Activated CD4-positive, CD25-positive, alpha-beta regulatory T cell treated with anti-CD3 and anti-CD28 coated beads, Interleukin-2, amount 50 U/mL, for 16 hours (primary cell): ENCODE measurements around the gene NPLOC4.
"Not testable (repeated sequence)": the region's sequence is repeated elsewhere in the genome, so short reads cannot be mapped to it uniquely, and the experiment has no call there.

ENCODE experiments used
- DNase-seq: peaks from one replicate; pipeline ENCODE4 v3.0.0-alpha.2; 2020; ENCODE audit warnings: low read depth, low spot score

Gene NPLOC4

DNA sequence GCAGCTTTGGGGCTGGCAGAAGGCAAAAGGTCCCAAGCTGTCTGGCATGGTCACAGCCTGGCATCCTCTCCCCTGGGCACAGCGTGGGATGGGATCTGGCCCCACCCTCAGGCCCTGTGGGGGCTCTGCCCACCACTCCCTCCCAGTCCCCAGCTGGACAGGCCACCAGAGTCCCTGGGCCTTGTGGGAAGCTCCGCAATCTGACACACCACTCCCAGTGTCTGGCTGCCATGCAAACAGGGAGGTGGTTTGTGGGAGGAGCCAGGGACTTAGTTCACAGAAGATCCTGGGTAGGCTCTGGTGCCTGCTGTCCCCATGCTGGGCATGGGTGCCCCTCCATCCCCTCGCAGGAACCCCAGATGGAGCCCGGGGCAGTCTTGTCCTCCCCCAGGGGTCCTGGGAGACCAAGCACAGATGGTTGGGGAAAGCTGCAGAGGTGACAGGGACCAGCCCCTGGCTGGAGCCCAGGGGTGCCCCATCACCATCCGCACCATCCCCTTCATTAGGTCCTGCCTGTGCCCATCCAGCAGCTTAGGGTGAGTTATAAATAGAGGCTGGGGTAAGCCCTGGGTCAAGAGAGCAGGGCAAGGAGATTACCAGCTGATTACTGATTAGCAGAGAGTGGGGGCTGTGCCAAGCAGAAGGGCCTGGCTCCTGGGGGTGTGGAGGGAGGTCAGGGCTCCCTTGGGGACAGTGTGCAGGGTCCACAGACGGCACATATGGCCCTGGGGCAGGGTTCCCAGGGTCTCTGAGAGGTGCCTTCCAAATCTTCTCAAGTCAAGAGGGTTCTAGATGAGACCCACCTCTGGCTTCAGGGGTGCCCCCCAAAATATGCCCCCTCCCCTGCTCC, 102.5 kb downstream of the NPLOC4 start:
- no peak for DNase-seq

DNA sequence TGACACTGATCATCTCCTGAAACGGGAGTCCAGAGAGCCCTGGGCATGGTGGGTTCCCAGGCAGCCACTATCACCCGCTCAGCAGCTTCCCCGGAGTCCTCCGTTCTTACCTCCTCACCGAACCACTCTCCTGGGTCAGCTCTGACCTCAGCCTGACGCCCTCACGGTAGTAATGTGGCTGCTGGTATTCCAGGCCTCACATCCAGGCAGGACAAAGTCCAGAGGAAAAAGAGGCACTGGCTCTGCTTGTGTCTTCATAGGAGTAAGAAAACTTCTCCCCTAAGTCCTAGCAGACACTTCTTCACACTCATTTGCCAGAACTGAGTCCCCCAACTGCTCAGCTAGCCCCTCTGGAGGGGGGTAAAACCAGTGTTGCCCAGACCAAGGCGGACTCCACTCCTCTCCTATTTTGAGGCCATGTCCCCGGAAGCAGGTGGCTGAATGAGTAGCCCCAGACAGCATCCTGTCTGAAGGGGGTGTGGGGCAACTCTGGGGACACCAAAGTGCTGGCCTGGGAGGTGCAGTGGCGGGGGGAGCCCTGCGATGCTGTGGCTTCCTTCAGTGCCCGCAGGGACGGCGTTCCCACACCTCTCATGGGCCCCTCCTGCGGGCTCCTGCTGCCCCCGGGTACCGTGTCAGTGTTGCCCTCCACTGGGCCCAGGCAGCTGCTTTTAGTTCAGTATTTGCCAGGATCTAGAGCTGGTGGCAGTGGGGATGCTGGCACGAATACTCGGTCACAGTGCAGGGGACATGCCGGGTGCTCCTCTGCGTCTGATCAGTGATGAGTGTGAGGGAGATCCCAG, 103.4 kb downstream of the NPLOC4 start:
- DNase-seq: no peak

DNA sequence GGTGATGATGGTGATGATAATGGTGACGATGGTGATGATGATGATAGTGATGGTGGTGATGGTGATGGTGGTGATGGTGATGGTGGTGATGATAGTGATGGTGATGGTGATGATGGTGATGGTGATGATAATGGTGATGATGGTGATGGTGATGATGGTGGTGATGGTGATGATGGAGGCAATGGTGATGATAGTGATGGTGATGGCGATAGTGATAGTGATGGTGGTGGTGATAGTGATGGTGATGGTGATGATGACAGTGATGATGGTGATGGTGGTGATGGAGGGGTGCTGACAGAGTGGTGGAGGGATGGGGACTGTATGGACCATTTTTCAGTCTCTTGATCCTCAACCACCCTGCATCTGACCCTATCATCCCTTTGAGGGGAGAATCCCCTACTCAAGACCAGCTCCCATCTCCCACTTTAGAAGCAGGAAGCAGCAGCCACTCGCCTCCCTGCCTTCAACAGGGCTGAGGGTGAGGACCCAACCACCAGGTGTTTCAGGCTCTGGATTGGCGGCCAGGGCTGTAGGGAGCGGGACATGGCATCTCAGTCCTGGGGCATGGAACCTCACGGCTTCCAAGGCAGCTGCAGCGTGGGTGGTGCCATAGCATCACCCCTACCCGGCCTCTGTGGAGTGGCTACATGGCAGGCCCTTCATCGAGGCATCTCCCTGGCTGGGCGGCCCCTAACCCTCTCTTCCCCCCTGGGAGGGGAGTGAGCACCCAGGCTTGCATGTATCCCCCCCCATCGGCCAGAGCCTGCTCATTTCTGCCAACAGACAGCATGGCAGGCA, 104.2 kb downstream of the NPLOC4 start:
- DNase-seq: no peak

GRCh38 chr17:81531998-81532404, 104.9 kb downstream of the NPLOC4 start:
- not testable (repeated sequence) for DNase-seq

GRCh38 chr17:81531013-81531412, 105.9 kb downstream of the NPLOC4 start:
- not testable (repeated sequence) for DNase-seq

DNA sequence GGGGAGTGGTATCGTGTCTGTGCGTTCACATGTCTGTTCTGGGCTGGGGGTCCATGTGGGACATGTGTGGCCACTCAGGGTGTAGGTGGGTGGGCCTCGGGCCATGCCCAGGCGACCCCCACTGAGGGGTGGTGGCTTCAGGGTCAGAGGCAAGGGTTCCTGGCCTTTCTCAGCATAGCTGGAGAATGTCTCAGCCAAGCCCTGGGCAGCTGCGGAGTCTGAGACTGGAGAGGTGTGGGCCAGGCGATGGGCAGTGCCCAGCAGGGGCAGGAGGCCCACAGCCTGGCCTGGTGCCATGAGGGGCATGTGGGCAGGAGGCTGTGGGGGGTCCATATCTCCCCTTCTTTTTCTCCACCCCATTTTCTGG, 107.5 kb downstream of the NPLOC4 start:
- no peak for DNase-seq

DNA sequence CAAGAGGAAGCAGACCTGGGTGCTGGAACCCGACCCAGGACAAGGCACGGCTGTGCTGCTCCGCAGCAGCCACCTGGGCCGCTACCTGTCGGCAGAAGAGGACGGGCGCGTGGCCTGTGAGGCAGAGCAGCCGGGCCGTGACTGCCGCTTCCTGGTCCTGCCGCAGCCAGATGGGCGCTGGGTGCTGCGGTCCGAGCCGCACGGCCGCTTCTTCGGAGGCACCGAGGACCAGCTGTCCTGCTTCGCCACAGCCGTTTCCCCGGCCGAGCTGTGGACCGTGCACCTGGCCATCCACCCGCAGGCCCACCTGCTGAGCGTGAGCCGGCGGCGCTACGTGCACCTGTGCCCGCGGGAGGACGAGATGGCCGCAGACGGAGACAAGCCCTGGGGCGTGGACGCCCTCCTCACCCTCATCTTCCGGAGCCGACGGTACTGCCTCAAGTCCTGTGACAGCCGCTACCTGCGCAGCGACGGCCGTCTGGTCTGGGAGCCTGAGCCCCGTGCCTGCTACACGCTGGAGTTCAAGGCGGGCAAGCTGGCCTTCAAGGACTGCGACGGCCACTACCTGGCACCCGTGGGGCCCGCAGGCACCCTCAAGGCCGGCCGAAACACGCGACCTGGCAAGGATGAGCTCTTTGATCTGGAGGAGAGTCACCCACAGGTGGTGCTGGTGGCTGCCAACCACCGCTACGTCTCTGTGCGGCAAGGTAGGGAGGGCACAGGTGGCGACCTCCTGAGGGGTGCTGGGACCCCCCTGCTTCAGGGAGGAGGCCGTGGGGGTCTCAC, 108.1 kb downstream of the NPLOC4 start:
- no peak for DNase-seq

- no peak for DNase-seq
Measured at GRCh38 chr17:81528384-81528650, 108.6 kb downstream of the NPLOC4 start.

DNA sequence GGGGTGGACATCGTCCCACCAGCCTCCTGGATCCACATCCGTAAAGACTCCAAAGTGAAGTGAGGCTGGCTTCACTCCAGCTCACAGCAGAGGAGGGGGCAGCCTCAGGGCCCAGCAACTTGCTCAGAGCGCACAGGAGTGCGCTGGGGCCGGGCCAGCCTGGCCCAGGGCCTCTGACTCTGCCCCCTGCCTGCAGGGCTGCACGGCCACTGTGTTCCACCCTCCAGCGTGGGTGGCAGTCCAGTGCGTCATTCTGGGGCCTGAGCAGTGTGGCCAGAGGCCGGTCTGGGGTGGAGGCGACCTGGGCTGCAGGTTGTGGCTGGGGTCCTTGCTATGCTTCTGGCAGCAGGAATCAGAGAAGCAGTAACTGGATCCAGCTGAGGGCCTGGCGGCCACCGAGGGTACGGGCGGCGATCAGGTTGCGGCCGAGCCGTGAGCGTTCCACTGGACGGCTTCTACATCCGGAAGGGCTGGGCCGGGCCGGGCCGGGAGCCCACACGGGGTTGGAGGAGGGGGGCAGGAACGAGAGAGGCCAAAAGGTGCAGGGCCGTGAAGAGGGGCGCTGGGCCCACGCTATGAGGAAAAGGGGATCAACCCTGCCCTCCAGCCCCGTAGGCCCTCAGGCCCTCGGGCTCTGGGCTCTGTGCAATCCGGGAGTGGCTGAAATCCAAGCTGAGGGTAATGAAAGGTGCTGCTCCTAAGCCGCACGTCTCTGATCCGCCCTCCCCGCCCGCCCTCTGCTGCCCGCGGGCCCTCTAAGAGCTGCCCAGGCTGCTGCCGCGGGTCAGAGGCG, 109.1 kb downstream of the NPLOC4 start, which contains the start of gene FSCN2:
Gene FSCN2 (plus strand): TSS at position 787 of the 793 bp plus-strand sequence. CDS start 155 bp downstream, outside the sequence.
- no peak for DNase-seq

GRCh38 chr17:81526662-81527571, 110.0 kb downstream of the NPLOC4 start:
- DNase-seq: no peak

DNA sequence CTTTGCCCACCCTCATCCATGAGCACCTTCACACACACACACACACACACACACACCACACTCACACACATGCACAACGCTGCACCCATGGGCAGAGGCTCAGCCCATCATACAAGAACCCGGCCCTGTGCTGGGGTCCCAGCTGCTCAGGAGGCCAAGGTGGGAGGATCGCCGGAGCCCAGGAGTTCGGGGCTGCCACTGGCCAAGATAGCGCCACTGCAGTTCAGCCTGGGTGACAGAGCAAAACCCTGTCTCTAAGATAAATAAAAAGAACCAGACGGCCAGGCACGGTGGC, 112.1 kb downstream of the NPLOC4 start:
- DNase-seq: no peak

DNA sequence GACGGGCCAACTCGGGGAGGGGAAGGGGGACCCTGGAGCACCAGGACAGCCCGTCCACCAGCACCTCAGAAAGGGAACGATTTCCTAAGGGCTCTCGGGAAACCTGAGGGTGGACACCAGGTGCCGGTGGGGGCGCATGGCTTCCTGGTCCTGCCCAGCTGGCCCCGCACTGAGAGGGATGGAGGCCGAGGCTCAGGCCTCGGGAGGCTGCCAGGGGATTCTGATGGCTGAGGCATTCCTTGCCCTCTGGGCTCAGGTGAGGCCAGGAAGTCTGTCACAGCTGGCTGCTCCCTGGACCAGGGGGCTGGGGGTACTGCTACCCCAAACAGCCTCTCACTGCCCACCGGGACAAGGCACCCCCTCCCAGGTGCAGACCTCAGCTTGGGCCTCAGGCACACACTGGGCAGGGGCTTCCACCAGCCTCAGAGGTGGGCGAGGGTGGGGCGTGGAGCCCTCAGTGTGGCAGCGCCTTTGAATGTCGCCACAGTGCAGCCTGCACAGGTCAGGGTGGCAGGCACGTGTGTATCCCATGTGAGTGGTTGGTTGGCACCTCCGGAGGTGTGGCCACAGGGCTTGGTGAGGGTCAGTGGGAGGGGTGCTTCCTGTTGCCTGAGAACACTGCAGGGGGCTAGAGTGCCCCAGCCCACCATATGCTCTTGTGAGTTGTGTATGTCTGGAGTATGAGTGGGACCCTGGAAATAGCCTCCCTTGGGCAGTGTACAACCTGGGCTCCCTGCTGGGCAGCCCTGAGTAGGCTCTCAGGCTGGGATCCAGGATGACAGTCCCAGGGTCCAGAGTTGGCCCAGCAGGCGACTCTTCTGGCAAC, 112.7 kb downstream of the NPLOC4 start:
- no peak for DNase-seq

DNA sequence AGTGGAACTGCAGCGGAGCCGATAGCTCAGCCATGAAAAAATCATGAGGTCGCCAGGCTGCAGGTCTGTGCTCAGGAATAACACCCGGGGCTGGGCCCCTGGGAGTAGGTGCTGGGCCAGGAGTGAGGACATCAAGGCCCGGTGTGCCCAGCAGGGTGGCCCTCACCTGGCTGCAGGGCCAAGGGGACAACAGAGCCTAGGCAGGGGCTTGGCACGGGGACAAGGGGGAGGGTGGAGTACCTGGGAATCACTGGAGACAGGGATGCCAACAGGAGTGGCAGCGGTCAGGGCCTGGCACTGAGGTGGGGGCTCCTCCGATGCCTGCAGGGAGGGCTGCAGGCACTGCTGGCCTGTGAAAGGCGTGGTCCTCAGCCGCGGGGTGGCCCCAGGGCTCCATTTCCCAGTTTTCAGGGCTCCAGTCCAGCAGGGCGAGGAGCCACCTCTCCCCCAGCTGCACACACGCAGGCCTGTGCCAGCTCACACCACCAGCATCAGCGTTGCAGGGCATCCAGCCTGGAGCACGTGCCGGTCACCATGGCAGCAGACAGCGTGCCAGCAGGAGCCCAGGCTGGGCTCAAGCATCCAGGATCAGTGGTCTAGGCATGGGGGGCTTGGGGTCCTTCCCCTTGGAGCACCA, 113.4 kb downstream of the NPLOC4 start:
- DNase-seq: no peak

DNA sequence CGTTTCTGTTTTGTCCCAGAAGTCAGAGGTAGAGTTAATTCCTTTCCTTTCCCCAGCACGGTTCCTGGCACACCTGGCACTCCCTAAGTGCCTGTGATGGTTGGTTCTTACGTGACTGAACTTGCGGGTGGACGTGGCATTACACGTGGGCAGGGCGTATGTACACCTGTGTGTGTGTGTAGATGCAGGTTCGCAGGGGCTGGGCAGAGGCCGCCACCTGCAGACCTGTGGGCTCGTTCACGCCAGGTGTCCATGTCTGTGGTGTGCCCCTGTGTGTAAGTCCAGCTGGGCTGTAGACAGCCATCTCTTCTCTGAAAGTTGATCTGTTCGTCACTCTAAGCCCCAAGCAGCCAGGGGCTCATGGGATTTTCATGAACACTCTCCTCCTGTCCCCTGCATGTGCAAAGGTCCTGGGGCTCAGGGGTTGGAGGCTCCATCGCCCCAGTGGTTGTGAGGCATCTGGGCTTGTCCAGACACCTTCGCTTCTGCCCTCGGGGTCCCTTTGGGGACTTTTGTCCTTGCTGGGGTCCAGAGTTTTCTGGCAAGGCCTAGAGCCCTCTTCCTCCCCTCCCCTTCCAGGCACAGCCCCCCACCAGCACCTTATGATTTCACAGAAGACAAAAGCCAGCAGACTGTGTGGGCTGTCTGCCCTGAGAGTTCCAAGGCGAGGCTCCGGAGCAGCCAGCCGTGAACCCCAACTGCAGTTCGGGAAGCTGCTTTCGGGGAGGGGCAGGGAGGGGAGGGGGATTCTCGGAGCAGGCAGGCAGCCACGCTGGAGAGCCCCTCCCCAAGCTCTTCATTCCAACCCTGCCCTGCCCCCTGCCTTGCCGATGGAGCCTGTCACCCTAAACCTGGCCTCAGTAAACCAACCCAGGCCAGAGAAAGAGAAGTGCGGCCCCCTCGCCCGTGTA, 114.2 kb downstream of the NPLOC4 start:
- DNase-seq: no peak

DNA sequence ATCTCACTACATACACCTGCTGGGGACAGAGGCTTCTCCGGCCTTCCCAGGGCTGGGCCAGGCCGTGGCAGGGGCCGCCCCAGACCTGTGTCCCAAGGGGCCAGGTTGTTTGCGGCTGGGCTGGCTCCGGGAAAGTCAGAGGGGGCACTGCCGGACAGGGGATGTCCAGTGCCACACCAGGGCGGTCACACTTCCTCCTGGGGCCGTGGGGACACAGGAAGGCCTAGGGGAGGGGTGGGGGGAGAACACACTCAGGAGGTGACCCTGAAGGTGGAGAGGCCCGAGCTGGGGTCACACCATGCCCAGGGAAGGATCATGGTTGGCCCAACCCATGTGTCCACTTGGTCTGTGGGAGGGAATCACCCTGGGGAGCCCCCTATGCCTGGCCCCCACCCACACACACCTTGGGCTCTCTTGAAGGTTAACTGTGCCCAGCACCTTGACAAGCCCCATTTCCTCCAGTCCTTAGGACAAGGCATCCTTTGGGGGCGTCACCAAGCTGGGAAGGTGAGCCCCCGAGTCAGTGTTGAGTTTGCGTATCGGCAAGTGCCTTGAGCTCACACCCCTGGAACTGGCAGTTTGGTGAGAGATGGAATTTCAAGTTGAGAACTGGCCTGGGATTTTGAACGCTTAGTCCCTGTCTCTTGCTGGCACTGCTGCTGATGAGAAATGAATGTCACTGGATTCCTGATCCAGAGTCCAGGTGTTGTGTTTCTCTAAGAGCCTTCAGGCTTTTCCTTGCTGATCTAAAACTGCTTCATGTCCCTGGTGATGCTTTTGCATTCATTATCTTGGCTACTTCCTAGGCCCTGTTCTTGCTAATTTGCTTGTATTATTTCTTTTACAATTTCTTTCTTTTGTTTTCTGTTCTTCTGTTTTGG, 116.7 kb downstream of the NPLOC4 start:
- DNase-seq: no peak

- no peak for DNase-seq
Measured at GRCh38 chr17:81519284-81520020, 117.5 kb downstream of the NPLOC4 start.
